GM12864 (cell line): ENCODE measurements around the gene GPC5.
"Not testable (repeated sequence)": the region's sequence is repeated elsewhere in the genome, so short reads cannot be mapped to it uniquely, and the experiment has no call there.

ENCODE experiments used
- DNase-seq: peaks from one replicate; pipeline ENCODE4 v3.0.0-alpha.2; 2011; ENCODE audit warnings: low read depth
- H3K4me3 ChIP-seq: 2 replicates; pipeline ENCODE4 v1.5.1; 2011; ENCODE audit warnings: mild to moderate bottlenecking, low read depth, low read length, control low read depth
- TF ChIP-seq, protein P1 (sequence below): IDR thresholded peaks from 2 replicates; pipeline ENCODE4 v1.5.1; 2011; ENCODE audit warnings: low read depth, mild to moderate bottlenecking, moderate library complexity, low read length, control low read depth, inconsistent platforms; ENCODE audit errors: missing control alignments

The GPC5 gene

DNA sequence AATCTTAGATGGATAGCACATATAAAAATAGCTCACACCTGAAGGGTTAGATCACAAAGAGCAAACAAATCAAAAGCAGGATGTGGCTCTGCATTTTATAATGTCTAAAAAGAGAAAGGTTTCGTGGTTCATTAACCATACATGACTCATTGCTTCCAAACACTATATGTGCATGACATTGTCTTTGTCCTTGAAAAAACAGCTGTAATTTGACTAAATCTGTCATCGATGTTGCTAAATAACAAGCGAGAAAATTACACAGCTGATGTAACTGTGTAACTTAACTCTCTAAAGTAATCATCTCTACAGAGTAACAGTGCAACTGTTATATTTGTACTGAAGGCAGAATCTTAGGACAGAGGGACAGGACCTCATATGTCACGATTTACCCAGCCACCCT, 1445.1 kb downstream of the GPC5 start:
- DNase-seq: no peak
- H3K4me3 ChIP-seq: no peak overlapping the region
- TF ChIP-seq, protein P1, sequence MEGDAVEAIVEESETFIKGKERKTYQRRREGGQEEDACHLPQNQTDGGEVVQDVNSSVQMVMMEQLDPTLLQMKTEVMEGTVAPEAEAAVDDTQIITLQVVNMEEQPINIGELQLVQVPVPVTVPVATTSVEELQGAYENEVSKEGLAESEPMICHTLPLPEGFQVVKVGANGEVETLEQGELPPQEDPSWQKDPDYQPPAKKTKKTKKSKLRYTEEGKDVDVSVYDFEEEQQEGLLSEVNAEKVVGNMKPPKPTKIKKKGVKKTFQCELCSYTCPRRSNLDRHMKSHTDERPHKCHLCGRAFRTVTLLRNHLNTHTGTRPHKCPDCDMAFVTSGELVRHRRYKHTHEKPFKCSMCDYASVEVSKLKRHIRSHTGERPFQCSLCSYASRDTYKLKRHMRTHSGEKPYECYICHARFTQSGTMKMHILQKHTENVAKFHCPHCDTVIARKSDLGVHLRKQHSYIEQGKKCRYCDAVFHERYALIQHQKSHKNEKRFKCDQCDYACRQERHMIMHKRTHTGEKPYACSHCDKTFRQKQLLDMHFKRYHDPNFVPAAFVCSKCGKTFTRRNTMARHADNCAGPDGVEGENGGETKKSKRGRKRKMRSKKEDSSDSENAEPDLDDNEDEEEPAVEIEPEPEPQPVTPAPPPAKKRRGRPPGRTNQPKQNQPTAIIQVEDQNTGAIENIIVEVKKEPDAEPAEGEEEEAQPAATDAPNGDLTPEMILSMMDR: no peak

DNA sequence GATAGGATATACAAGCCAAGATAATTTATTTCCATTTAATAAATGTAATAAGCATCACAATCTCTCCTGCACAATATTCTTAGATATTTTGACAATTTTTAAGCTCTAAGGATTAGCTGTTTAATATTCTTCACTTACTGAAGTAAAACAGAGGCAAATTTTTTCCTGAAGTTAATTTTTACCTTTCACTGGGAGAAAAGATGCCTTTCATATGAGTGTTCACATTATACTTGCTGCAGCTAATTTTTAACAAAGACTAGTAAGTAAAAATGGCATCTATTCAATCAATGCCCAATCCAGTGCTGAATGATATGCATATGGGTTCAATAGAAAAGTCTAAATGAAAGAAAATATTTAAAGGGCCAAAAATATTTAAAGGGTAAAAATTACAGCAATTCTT, 1451.0 kb downstream of the GPC5 start:
- no peak overlapping the region for H3K4me3 ChIP-seq

DNA sequence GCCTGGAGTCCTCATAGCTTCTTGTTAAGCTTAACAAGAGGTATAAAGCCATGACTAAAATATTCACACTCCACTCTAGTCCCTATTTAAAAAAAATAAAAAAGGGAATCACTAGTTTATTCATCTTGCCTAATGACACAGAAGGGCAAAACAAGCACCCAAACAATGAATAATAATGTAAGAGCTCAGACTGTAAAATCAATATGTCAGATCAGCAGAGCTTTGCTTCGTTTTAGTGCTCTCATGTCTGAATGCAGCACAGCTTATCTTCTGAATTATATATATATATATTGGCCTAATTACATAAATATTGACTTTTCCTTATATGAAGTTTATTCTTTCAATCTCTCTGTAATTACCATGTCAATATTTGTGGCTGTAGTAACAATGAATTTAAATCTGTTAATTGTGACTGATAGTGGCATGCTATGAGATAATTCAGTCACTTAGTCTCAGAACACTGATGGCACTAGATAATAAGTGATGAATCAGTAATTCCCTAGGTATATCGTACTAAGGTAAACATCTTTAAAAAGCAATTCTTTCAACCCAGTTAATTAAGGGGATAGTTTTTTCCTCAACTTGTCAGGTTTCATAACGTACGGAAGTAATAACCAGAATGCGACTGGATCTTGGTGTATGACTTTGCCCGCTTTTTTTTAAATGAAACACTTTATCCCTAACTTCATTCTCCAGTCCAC, 1466.3 kb downstream of the GPC5 start:
- TF ChIP-seq, protein P1: no peak
- no peak overlapping the region for H3K4me3 ChIP-seq
- no peak for DNase-seq

More for the DNA sequence above, 1451.0 kb downstream of the GPC5 start:
- TF ChIP-seq, protein P1: no peak
- DNase-seq: no peak

DNA sequence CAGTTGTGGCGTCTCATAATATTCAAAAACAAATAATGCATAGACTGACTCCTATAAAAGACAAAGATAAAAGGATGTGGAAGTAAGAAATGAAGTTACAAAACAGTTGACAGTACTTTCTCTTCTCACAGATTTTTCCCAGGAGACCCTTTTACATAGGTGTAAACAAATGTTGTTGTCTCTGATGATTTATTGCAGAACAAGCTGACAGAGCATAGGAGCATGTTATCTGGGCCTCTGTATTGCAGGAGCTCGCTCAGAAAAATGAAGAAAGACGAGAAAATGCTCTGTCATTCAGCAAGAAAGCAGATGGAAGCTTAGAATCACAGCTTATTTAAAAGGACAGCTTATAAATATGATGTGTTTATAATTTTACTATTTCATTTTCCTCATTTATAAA, 1474.6 kb downstream of the GPC5 start:
- H3K4me3 ChIP-seq: no peak overlapping the region
- TF ChIP-seq, protein P1: no peak
- DNase-seq: no peak

DNA sequence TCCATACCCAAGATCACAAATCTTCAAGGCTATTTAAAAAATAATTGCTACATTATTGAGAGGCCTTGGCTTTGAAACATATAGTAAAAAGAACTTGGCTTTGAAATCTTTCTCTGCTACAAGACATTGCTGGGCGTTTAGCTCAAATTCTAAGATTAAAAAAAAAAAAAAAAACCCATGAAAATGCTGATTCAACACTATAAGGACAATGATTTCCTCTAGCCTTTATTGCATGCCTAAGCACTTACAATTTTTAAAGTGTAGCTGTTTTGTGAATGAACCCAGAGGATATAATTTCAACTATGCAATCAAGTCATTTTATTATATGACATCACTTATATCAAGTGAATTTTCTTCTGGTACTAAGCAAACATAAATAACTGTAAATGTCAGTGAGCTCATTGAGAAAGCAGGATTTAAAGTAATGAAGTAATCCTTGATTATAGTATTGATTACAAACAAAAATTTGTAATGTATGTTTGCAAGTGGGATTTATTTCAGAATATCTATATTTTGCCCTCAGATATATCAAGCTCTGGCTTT, 1488.2 kb downstream of the GPC5 start:
- H3K4me3 ChIP-seq: no peak overlapping the region
- no peak for DNase-seq
- TF ChIP-seq, protein P1: no peak

DNA sequence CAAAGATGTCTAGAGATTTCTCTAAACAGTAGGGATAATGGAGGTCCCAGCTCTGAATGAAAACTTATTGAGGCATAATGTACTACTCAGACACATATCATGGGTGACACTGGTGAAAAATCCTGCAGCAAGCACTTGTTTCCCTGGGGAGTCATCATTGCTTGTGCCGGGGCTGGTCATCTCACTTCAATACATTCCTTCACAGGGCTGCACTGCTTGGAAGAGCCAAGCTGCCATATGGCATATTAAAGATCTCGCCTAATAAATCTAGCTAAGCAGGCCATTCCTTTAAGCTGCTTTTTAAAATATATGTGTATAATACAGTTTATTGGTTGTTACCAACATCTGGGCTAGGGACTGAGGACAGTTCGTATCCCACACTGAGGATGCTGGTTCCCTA, 1496.0 kb downstream of the GPC5 start:
- TF ChIP-seq, protein P1: no peak
- no peak overlapping the region for H3K4me3 ChIP-seq
- no peak for DNase-seq

DNA sequence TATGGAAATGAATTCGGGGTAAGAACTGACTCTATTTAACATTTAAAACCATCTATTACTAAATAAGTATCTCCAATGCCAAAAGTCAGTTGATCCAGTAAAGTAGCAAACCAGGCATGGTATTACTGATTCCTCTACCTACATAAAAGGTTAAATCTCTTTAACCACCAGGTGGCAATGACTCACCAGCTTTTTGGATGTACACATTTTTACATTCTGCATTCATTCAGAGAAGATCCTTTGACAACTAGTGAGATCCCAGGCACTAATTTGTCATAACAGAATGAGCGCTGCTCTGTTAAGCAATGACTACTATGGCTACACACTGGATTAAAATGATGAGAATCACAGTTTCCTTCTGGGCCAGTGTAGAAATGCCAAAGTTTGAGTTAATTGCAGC, 1498.4 kb downstream of the GPC5 start:
- H3K4me3 ChIP-seq: no peak overlapping the region
- TF ChIP-seq, protein P1: no peak
- DNase-seq: no peak

DNA sequence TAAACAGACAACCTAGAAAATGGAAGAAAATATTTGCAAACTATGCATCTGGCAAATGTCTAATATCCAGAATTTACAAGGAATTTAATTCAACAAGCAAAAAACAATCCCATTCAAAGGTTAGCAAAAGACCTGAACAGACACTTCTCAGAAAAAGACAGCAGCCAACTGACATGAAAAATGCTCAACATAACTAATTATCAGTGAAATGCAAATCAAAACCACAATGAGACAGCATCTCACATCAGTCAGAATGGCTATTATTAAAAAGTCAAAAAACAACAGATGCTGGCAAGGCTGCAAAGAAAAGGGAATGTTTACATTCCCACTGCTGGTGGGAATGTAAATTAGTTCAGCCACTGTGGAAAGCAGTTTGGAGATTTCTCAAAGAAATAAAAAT, 1500.5 kb downstream of the GPC5 start:
- H3K4me3 ChIP-seq, DNase-seq: not testable (repeated sequence)
